ENCODE measurements around the gene VENTX. TPM values are rescaled to one million over a fixed set of nuclear protein-coding genes. Genes with fewer than 3 reads are reported as not detected.
A peak's percentile ranks its signal among the peaks of the same experiment; 100 is the strongest.

Gene VENTX
- total and polyA plus RNA-seq, 2 of the 4 experiments (the other 2 are of a cell fraction), result not detected

GRCh38 chr10:133260895-133261725 lies 23.5 kb downstream of the VENTX start:
- peak overlapping the region; percentile 60 for H3K9ac ChIP-seq (ENCODE audit: low read depth, low read length)
- H2BK15ac ChIP-seq (ENCODE audit: low read depth, low read length), result peak overlapping the region; percentile 44; the same call in 1 of the 3 replicates
- H2AFZ ChIP-seq (replicated peaks; ENCODE audit: low read length, poor library complexity), result peak overlapping the region; percentile 93
- H3K4me2 ChIP-seq (ENCODE audit: low read depth, low read length), result peak overlapping the region; percentile 78
- H3K23ac ChIP-seq (ENCODE audit: low read depth, low read length), result peak overlapping the region; percentile 91
- intact Hi-C loops (cut with micrococcal nuclease), result loop anchor here (5.0 kb wide), 1 partner anchor 46 kb away; the partner anchor contains the start of genes TUBGCP2 and ZNF511
- ChIA-PET CTCF (no interaction called here), POLR2A (ENCODE audit: unreplicated experiment) (no interaction called here)
- no TSS peak for BruUV-seq (replicated peaks)
- peak overlapping the region; percentile 92 for H3K4ac ChIP-seq (ENCODE audit: low read depth, low read length)
- no peak for TF ChIP-seq BHLHE40 (IDR thresholded peaks at IDR 0.05; ENCODE audit: low read depth, low read length)
- no peak for TF ChIP-seq FOS (IDR thresholded peaks at IDR 0.05; ENCODE audit: low read depth, low read length)
- no peak for TF ChIP-seq RFX5 (IDR thresholded peaks at IDR 0.05; ENCODE audit: low read depth, low read length)
- TF ChIP-seq SMC3 (IDR thresholded peaks at IDR 0.05; ENCODE audit: low read depth, low read length), result no peak
- no peaks in the 10 kb centered on the region for H3K27me3 ChIP-seq (ENCODE audit: control insufficient read depth, insufficient read depth, low read length)
- H2AK9ac ChIP-seq (replicated peaks; ENCODE audit: low read depth, low read length, poor library complexity), result peak overlapping the region; percentile 99
- H3K79me1 ChIP-seq (ENCODE audit: low read depth in 1 of 2, low read length in 2 of 2), result peaks cover 0 to 4% of the 10 kb centered on the region in 2 experiments; a peak in 1 of 4 replicates
- peak overlapping the region; percentile 76 for H4K91ac ChIP-seq (ENCODE audit: insufficient read depth, low read depth, low read length)
- peaks cover 18% of the 10 kb centered on the region for H3K9me1 ChIP-seq (ENCODE audit: insufficient read depth, low read length)
- no peaks in the 10 kb centered on the region for H4K20me1 ChIP-seq (ENCODE audit: insufficient read depth, low read length)
- H3K36me3 ChIP-seq (ENCODE audit: control insufficient read depth, insufficient read depth, low read length), result no peaks in the 10 kb centered on the region
- H3K14ac ChIP-seq (replicated peaks; ENCODE audit: low read depth, low read length), result peak overlapping the region; percentile 93
- H3K9me3 ChIP-seq (ENCODE audit: control insufficient read depth, insufficient read depth, low read length), result no peaks in the 10 kb centered on the region
- peak overlapping the region; percentile 21; the same call in 1 of the 2 replicates for H3K18ac ChIP-seq (ENCODE audit: low read depth, low read length)
- H3K4me3 ChIP-seq (ENCODE audit: insufficient read depth, low read depth, low read length), result peak overlapping the region; percentile 66
- peak overlapping the region; percentile 91 for H2BK5ac ChIP-seq (ENCODE audit: low read depth, low read length, poor library complexity, severe bottlenecking)
- H4K8ac ChIP-seq (ENCODE audit: low read depth in 2 of 2, low read length in 2 of 2), result peak overlapping the region; percentile 74 to 94
- H2BK20ac ChIP-seq (ENCODE audit: low read depth, low read length), result peak overlapping the region; percentile 70
- H2BK120ac ChIP-seq (ENCODE audit: low read depth, low read length), result peak overlapping the region; percentile 82
- 59% methylated on average over 24 of the region's 50 CpGs; no CpG with 5 or more reads in 1 of the 2 experiments for WGBS, 2 experiments (ENCODE audit: extremely low coverage in 2 of 2, insufficient read length in 1 of 2)
- in situ Hi-C loops (cut with MboI; ENCODE audit: low sequenced_read_pairs), result loop anchor here (25.0 kb wide), 1 partner anchor 599 kb away; no protein-coding TSS in a partner anchor
- H3K27ac ChIP-seq (ENCODE audit: insufficient read depth, low read length), result peak overlapping the region; percentile 91
- peaks cover 21% of the 10 kb centered on the region for H3K4me1 ChIP-seq (ENCODE audit: control insufficient read depth, insufficient read depth, low read length)
- peak overlapping the region; percentile 88 for H2AK5ac ChIP-seq (ENCODE audit: low read depth, low read length)
- dilution Hi-C loops (cut with HindIII; ENCODE audit: low sequenced_read_pairs, unreplicated experiment), result no loop called here
- no peak overlapping the region; the same call in 1 of the 2 replicates for H3K56ac ChIP-seq (ENCODE audit: extremely low read depth, insufficient read depth, low read length)
- DNase-seq (no peak), ATAC-seq (ENCODE audit: low read depth) (peak; percentile 36)
- H4K5ac ChIP-seq (ENCODE audit: low read depth, low read length), result peak overlapping the region; percentile 92
